Stimulated activated effector memory CD8-positive, alpha-beta T cell treated with anti-CD3 and anti-CD28 coated beads, Interleukin-12 subunit alpha, Interleukin-12 subunit beta, amount 100 ng/mL, for 72 hours (primary cell): ENCODE results near the gene OVCA2.
A peak's percentile ranks its signal among the peaks of the same experiment; 100 is the strongest.

Experiments
- ATAC-seq: fragments of 150-1000 bp; cut with Tn5 transposase; 2 replicates; pipeline ENCODE4 v1.10.0; 2021
- DNase-seq, 2 donors: peaks; one replicate each; pipeline ENCODE4 v3.0.0; 2021 to 2022; ENCODE audit warnings: low spot score in 2 of 2
- H3K27ac Mint-ChIP-seq: one replicate; pipeline ENCODE4 v1.8.0; 2022; ENCODE audit warnings: mild to moderate bottlenecking, mixed read lengths
- H3K36me3 Mint-ChIP-seq: one replicate; pipeline ENCODE4 v1.8.0; 2022; ENCODE audit warnings: mild to moderate bottlenecking, mixed read lengths
- H3K4me1 Mint-ChIP-seq: one replicate; pipeline ENCODE4 v1.8.0; 2022; ENCODE audit warnings: mixed read lengths
- H3K4me3 Mint-ChIP-seq: one replicate; pipeline ENCODE4 v1.8.0; 2022; ENCODE audit warnings: mild to moderate bottlenecking, mixed read lengths
- H3K9me3 Mint-ChIP-seq: one replicate; pipeline ENCODE4 v1.8.0; 2022; ENCODE audit warnings: mixed read lengths

The OVCA2 gene

GRCh38 chr17:2024572-2025219 is 17.1 kb upstream of the OVCA2 start:
- peaks cover 11% of the 10 kb centered on the region for H3K4me1 Mint-ChIP-seq
- no peak for ATAC-seq

DNA sequence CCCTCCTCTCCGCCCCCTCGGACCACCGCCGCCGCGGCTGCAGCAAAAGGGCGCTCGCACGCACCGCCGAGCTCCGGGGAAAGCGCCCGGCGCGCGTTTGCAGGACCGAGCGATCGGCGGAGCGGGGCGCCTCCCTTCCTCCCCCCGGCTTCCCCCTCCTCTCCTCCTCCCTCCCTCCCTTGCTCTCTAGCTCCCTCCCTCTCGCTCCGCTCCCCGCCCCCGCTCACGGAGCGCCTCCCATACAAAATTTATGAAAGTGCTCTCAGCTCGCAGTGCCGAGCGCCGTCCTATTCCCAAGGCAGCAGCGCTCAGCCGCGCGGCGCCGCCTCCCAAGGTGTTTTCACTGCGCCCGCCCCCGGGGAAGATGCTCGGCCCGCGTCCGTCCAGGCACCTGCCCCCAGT is 16.6 kb upstream of the OVCA2 start, which contains the start of gene RTN4RL1:
Gene RTN4RL1 (minus strand): TSS at position 115 of the 402 bp plus-strand sequence. CDS start 469 bp downstream, outside the sequence.
- peaks cover 11% of the 10 kb centered on the region for H3K4me1 Mint-ChIP-seq
- ATAC-seq (no peak), DNase-seq (peak; percentile 25 to 67)
- peak within 1 kb of the TSS; percentile 66 for H3K4me3 Mint-ChIP-seq
- H3K9me3 Mint-ChIP-seq: no peaks in the 10 kb centered on the region
- peaks cover 3% of the 10 kb centered on the region for H3K36me3 Mint-ChIP-seq
- H3K27ac Mint-ChIP-seq: no peak within 1 kb of the TSS

More at GRCh38 chr17:2024572-2025219, 17.1 kb upstream of the OVCA2 start:
- H3K36me3 Mint-ChIP-seq: no peaks in the 10 kb centered on the region
- H3K9me3 Mint-ChIP-seq: no peaks in the 10 kb centered on the region
- H3K4me3 Mint-ChIP-seq: peak overlapping the region; percentile 66
- DNase-seq: no peak
- no peak overlapping the region for H3K27ac Mint-ChIP-seq

DNA sequence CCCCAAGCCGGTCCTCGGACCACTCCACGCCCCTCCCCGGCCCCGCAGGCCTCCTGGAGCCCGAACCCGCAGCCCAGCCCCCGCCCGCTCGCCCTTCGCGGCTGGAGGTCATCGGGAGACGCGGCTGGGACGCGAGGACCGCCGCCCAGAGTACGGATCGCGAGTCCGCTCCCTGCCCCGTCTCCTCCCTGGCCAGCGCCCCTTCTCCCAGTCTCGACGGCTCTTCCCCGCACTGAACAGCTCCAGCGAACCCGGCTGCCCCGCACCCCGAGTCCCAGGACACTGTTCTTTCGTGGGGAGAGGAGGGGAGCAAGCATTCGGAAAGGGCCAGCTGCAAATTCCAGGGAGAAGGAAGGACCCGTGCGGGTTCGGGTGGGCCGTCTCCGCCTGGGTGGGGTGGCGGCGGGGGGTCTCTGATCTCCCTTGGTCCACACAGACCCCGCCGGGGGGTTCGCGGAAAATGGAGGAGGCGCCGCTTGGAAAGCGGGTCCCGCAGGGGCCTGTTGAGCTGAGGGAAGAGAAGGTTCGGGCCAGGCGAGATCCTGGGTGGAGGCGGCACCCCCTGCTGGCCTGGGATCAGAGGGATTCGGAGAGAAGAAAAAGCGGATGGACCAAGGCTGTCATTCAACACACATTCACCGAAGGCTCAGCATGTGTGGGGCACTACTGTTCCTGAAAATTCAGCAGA is 16.1 kb upstream of the OVCA2 start:
- ATAC-seq (no peak), DNase-seq (no peak)
- Mint-ChIP-seq H3K4me3 (peak overlapping the region; percentile 66), H3K36me3 (peaks cover 6% of the 10 kb centered on the region), H3K9me3 (no peaks in the 10 kb centered on the region), H3K4me1 (peaks cover 13% of the 10 kb centered on the region), H3K27ac (no peak overlapping the region)

DNA sequence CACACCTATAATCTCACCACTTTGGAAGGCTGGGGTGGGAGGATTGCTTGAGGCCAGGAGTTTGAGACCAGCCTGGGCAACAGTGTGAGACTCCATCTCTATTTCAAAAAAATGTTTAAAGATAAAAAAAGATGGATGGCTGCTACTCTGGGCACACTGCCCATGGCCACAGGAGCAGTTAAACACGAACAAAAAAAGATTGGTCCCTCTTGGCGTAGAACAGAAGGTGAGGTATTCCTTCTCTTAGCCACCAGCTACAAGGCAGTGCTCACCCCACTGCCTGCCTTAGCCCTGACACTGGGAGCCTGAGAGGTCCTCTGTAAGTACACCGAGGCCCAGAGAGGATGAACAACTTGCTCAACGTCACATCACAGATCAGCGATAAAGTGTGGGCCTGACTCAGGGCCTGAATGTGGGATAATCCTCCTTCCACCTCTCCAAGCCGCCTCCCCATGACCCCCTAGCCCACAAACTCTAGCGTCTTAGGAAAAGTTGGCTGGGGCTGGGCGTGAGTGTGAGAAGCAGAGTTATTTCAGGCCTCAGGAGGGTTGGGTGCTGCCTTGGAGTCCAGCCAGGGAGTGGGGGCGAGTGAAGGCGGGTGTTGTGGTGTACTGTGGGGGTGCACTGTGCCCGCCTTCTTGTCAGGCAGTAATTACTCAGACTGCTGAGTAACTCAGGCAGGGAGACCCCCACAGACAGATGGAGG is 14.1 kb upstream of the OVCA2 start:
- ATAC-seq (no peak), DNase-seq (no peak)
- H3K9me3 Mint-ChIP-seq: no peaks in the 10 kb centered on the region
- no peak overlapping the region for H3K27ac Mint-ChIP-seq
- H3K4me3 Mint-ChIP-seq: no peak overlapping the region
- H3K36me3 Mint-ChIP-seq: peaks cover 6% of the 10 kb centered on the region
- H3K4me1 Mint-ChIP-seq: peaks cover 17% of the 10 kb centered on the region

DNA sequence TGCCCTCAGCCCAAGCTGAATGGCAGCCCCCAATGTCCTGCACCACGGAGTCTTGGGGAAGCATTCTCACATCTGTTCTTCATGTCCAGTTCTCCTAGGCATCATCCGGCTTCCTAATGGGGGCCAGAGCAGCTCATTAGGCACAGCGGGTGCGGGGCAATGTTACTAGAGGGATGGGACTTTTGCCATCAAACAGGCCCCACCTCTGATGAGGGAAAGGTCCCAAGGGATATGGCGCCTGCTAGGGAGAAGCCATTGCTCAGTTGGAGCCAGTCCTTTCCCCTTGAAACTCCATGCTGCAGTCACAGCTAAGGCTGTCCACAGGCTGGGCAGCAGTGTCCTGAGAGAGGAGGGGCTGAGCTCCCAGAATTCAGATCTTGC is 13.6 kb upstream of the OVCA2 start:
- H3K4me3 Mint-ChIP-seq: no peak overlapping the region
- no peaks in the 10 kb centered on the region for H3K9me3 Mint-ChIP-seq
- no peak for ATAC-seq
- H3K36me3 Mint-ChIP-seq: peaks cover 6% of the 10 kb centered on the region
- DNase-seq: no peak
- peaks cover 17% of the 10 kb centered on the region for H3K4me1 Mint-ChIP-seq
- H3K27ac Mint-ChIP-seq: no peak overlapping the region

GRCh38 chr17:2028737-2029136 is 13.1 kb upstream of the OVCA2 start:
- H3K4me3 Mint-ChIP-seq: no peak overlapping the region
- H3K36me3 Mint-ChIP-seq: peaks cover 6% of the 10 kb centered on the region
- H3K27ac Mint-ChIP-seq: no peak overlapping the region
- ATAC-seq: no peak
- peaks cover 17% of the 10 kb centered on the region for H3K4me1 Mint-ChIP-seq
- H3K9me3 Mint-ChIP-seq: no peaks in the 10 kb centered on the region
- no peak for DNase-seq

DNA sequence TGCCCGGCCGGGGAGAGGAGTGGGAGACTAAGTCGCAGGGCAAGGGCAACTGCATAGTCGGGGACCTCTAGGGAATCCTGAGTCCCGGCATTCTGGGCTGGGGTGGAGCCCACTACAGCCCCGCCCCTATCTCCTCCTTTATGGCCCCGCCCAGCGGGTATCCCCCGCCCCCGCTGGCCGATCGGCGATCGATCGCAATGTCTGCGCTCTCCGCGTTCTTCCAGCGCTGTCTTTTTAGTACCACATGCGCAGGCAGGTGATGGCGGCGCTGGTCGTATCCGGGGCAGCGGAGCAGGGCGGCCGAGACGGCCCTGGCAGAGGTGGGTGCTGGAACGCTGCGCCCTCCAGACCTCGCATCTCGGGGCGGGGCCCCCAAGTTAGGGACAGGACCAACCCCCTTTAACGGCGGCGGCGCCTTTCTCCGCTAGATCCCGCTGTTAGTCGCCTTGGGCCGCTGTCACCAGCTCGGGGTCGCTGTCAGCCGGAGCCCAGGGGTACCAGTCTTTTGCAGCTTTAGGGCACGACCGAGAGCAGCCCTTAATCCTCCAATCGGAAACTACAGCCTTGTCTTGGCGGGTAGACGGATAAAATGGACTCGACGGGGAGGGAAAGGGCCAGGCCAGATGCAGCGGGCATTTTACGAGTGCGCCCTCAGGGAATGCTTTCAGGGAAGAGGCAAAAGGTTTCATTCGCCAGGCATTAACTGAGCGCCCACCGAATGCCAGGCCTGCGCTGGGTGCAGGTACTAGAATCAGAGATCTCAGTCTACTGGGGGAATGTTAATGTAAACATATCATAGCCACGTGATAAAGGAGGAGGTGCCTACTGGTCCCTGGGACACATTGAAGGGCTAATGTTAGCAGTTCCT is 11.7 kb upstream of the OVCA2 start, which contains the start of gene DPH1:
Gene DPH1 (plus strand): TSS at position 243 of the 868 bp plus-strand sequence. CDS start 17 bp downstream, at position 260.
- Mint-ChIP-seq H3K36me3 (peaks cover 6% of the 10 kb centered on the region), H3K9me3 (no peaks in the 10 kb centered on the region), H3K4me1 (peaks cover 17% of the 10 kb centered on the region), H3K4me3 (peak within 1 kb of the TSS; percentile 91), H3K27ac (peak within 1 kb of the TSS; percentile 80)
- ATAC-seq (peak; percentile 91), DNase-seq (peak; percentile 83 to 94)

DNA sequence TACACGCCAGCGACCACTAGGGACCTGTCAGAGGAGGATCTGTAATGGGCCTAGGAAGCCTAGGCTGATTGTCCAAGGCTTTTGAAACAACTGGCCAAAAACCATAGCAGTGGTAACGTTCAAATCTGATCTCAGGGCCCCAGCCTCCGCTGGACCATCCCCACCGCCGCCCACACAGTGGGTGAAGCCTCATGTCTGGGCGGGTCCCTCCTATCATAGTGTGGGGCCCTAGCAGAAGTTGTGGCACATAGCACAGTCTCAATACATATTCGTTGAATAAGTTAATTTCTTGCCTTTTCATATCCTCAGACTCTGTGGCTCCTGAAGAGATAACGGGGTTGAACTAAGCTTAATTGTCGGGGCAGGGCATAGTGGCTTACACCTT is 11.1 kb upstream of the OVCA2 start:
- DNase-seq (no peak), ATAC-seq (peak; percentile 22)
- Mint-ChIP-seq H3K4me1 (peaks cover 12% of the 10 kb centered on the region), H3K4me3 (peak overlapping the region; percentile 91), H3K27ac (peak overlapping the region; percentile 80), H3K36me3 (peaks cover 6% of the 10 kb centered on the region), H3K9me3 (no peaks in the 10 kb centered on the region)

DNA sequence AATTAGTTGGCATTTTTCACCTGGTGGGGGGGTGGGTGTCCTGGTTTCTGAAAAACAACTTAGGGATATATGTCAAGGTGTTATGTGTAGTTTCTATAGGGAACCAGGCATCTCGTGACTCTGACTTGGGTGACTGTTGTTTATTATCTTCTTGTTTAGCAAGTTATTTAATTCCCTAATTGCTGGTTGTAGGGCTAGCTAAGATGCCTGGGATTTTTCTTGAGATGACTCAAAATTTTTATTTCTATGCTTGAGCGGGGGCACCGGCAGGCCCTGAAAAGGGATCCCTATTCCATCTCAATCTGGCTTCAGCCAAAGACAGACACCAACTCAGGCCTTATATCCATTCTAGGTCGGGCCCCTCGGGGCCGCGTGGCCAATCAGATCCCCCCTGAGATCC is 8.7 kb upstream of the OVCA2 start:
- Mint-ChIP-seq H3K36me3 (peaks cover 27% of the 10 kb centered on the region), H3K4me3 (no peak overlapping the region), H3K4me1 (peaks cover 6% of the 10 kb centered on the region), H3K9me3 (no peaks in the 10 kb centered on the region), H3K27ac (no peak overlapping the region)
- DNase-seq (no peak), ATAC-seq (no peak)

DNA sequence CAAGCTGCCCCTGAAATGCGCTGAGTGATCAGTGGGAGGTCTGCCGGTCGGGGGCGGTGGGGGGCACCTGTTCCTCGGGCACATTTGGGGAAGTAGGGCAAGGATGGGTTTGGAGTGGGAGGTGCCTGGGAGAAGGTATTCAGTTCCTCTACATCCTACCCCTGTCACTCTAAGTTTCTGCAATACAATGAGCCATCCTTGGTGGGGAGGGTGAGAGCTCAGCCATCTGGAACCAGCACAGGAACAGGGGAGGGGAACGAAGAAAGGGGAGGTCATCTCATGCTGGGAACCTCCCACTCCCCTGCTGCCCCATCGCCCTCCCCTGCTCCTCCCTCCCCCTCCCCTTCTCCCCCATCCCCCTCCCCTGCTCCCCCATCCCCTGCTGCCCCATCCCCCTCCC is 7.7 kb upstream of the OVCA2 start:
- no peak for ATAC-seq
- no peak overlapping the region for H3K4me3 Mint-ChIP-seq
- peaks cover 37% of the 10 kb centered on the region for H3K36me3 Mint-ChIP-seq
- DNase-seq: no peak
- H3K27ac Mint-ChIP-seq: no peak overlapping the region
- H3K9me3 Mint-ChIP-seq: no peaks in the 10 kb centered on the region
- H3K4me1 Mint-ChIP-seq: peaks cover 6% of the 10 kb centered on the region

DNA sequence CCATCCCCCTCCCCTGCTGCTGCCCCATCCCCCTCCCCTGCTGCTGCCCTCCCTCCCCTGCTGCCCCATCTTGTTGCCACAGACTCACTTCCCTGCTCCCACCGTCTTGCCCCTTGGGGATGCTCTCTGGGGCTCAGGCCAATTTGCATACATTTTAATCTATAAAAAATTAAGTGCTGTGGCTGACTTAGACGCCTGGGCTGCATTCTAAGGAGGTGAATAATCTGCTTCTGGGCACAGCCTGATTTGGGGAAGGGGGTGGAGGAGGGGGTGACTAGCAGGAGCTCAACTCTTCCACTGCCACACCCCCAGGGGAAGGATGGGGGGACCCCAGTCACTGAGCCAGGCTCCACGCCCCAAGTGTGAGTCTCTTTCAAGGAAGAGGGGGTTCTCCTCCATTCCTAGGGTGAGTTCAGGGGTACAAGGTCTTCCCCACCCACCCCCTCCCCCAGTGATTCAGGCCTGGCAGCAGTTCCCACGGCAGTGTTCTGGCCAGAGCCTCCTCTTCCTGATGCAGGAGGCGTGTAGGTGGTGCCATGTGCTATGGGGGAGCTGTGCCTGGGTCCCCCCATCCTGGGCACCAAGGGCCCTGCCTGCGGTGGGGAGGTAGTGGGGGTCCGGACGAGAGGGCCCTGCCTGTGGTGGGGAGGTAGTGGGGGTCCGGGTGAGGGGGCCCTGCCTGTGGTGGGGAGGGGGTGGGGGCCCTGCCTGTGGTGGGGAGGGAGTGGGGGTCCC is 6.8 kb upstream of the OVCA2 start:
- no peak for DNase-seq
- Mint-ChIP-seq H3K9me3 (no peaks in the 10 kb centered on the region), H3K27ac (no peak overlapping the region), H3K4me1 (peaks cover 6% of the 10 kb centered on the region), H3K36me3 (peaks cover 42% of the 10 kb centered on the region), H3K4me3 (no peak overlapping the region)
- ATAC-seq: no peak

GRCh38 chr17:2035541-2036488 is 6.0 kb upstream of the OVCA2 start:
- no peaks in the 10 kb centered on the region for H3K9me3 Mint-ChIP-seq
- H3K4me3 Mint-ChIP-seq: no peak overlapping the region
- no peak overlapping the region for H3K27ac Mint-ChIP-seq
- H3K4me1 Mint-ChIP-seq: peaks cover 7% of the 10 kb centered on the region
- no peak for ATAC-seq
- peaks cover 41% of the 10 kb centered on the region for H3K36me3 Mint-ChIP-seq
- no peak for DNase-seq

DNA sequence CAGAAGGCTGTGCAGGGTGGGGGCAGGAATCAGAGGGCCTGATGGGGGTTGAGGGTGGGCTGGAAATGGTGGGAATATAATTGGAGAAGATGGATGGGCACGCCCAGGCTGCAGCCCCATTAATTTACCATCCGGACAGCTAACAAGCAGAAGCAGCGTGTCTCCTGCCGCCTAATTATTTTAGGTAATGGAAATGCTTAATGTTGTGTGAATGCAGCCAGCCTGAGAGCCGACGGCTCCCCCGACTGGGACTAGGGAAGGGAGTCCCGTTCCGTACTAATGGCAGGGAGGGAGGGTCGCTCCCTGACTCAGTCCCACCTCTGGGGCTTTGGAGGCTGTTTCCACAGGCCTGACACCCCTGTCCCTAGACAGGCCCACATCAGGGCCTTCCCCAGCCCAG is 4.7 kb upstream of the OVCA2 start:
- Mint-ChIP-seq H3K4me1 (peaks cover 8% of the 10 kb centered on the region), H3K27ac (no peak overlapping the region), H3K36me3 (peaks cover 47% of the 10 kb centered on the region), H3K4me3 (no peak overlapping the region), H3K9me3 (no peaks in the 10 kb centered on the region)
- DNase-seq: no peak
- no peak for ATAC-seq
